ENCODE data around the gene MEGF6.
"Not testable (repeated sequence)": the region's sequence is repeated elsewhere in the genome, so short reads cannot be mapped to it uniquely, and the experiment has no call there.

DNA sequence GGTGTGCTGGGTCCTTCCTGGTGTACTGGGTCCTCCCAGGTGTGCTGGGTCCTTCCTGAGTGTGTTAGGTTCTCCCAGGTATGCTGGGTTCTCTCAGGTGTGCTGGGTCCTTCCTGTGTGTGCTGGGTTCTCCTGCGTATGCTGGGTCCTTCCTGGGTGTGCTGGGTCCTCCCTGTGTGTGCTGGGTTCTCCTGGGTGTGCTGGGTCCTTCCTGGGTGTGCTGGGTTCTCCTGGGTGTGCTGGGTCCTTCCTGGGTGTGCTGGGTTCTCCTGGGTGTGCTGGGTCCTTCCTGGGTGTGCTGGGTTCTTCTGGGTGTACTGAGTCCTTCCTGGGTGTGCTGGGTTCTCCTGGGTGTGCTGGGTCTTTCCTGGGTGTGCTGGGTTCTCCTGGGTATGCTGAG lies 38.7 kb downstream of the MEGF6 start:
- TF ChIP-seq, protein P1, sequence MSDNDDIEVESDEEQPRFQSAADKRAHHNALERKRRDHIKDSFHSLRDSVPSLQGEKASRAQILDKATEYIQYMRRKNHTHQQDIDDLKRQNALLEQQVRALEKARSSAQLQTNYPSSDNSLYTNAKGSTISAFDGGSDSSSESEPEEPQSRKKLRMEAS (IDR thresholded peaks at IDR 0.05; ENCODE audit: insufficient read depth, insufficient read length), result not testable (repeated sequence)
- TF ChIP-seq, protein P2, sequence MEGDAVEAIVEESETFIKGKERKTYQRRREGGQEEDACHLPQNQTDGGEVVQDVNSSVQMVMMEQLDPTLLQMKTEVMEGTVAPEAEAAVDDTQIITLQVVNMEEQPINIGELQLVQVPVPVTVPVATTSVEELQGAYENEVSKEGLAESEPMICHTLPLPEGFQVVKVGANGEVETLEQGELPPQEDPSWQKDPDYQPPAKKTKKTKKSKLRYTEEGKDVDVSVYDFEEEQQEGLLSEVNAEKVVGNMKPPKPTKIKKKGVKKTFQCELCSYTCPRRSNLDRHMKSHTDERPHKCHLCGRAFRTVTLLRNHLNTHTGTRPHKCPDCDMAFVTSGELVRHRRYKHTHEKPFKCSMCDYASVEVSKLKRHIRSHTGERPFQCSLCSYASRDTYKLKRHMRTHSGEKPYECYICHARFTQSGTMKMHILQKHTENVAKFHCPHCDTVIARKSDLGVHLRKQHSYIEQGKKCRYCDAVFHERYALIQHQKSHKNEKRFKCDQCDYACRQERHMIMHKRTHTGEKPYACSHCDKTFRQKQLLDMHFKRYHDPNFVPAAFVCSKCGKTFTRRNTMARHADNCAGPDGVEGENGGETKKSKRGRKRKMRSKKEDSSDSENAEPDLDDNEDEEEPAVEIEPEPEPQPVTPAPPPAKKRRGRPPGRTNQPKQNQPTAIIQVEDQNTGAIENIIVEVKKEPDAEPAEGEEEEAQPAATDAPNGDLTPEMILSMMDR (IDR thresholded peaks at IDR 0.05; ENCODE audit: extremely low read depth in 1 of 2, insufficient read depth in 1 of 2, low read depth in 1 of 2, low read length in 2 of 2), result not testable (repeated sequence)
- TF ChIP-seq EZH2 (IDR thresholded peaks at IDR 0.05; ENCODE audit: borderline replicate concordance, low read depth, low read length, severe bottlenecking); POLR2A (IDR thresholded peaks at IDR 0.05; ENCODE audit: low read depth, low read length); GATA2 (IDR thresholded peaks at IDR 0.05; ENCODE audit: insufficient read depth, insufficient read length, low read depth, low read length); POLR2AphosphoS5 (IDR thresholded peaks at IDR 0.05; ENCODE audit: insufficient read depth, low read depth, low read length); MYC (IDR thresholded peaks at IDR 0.05; ENCODE audit: low read depth, low read length); FOS (IDR thresholded peaks at IDR 0.05; ENCODE audit: borderline replicate concordance, insufficient read depth, low read length); JUN (IDR thresholded peaks at IDR 0.05; ENCODE audit: borderline replicate concordance, insufficient read depth, insufficient read length, low read depth): not testable (repeated sequence)

All from endothelial cell of umbilical vein (primary cell).